Natural killer cell (primary cell): ENCODE data around the gene MYO5B. TPM values are rescaled to one million over a fixed set of nuclear protein-coding genes. Genes with fewer than 3 reads are reported as not detected.

ENCODE experiments used
- ATAC-seq, 3 donors: fragments of 150-1000 bp in 2 of 3; fragments of 200-7000 bp in 1 of 3; cut with Tn5 transposase; 1 replicate in 1 of 3; 2 replicates in 2 of 3; pipeline ENCODE4 v1.10.0; 2021; ENCODE audit warnings: mild to moderate bottlenecking in 2 of 3, moderate library complexity in 2 of 3
- DNase-seq, 2 donors: peaks; one replicate each; pipeline versions ENCODE4 v3.0.0 to v3.0.0-alpha.2; 2013 to 2021; ENCODE audit warnings: mixed read lengths in 1 of 2
- H3K27ac ChIP-seq: one replicate; pipeline ENCODE4 v1.5.1; 2013; ENCODE audit warnings: mild to moderate bottlenecking, low read length
- H3K27me3 ChIP-seq: one replicate; pipeline ENCODE4 v1.6.1; 2013; ENCODE audit warnings: low read length; ENCODE audit not compliant: control insufficient read depth, insufficient read depth
- H3K36me3 ChIP-seq: one replicate; pipeline ENCODE4 v1.6.1; 2013; ENCODE audit warnings: low read length; ENCODE audit not compliant: control insufficient read depth, insufficient read depth
- H3K4me1 ChIP-seq: one replicate; pipeline ENCODE4 v1.6.1; 2013; ENCODE audit warnings: low read length; ENCODE audit not compliant: control insufficient read depth, insufficient read depth
- H3K4me3 ChIP-seq: one replicate; pipeline ENCODE4 v1.5.1; 2013; ENCODE audit warnings: low read length
- H3K9me3 ChIP-seq: one replicate; pipeline ENCODE4 v1.6.1; 2013; ENCODE audit warnings: low read length; ENCODE audit not compliant: control insufficient read depth, insufficient read depth
- H3K27ac Mint-ChIP-seq, 2 donors: one replicate each; pipeline ENCODE4 v1.8.0; 2022; ENCODE audit warnings: mild to moderate bottlenecking in 2 of 2, mixed read lengths in 2 of 2, moderate library complexity in 1 of 2
- H3K27me3 Mint-ChIP-seq, 2 donors: one replicate each; pipeline ENCODE4 v1.8.0; 2022; ENCODE audit warnings: low read depth in 2 of 2, mixed read lengths in 2 of 2
- H3K36me3 Mint-ChIP-seq: one replicate; pipeline ENCODE4 v1.8.0; 2022; ENCODE audit warnings: mixed read lengths
- H3K4me1 Mint-ChIP-seq, 2 donors: one replicate each; pipeline ENCODE4 v1.8.0; 2022; ENCODE audit warnings: mixed read lengths in 2 of 2
- H3K4me3 Mint-ChIP-seq: one replicate; pipeline ENCODE4 v1.8.0; 2022; ENCODE audit warnings: mild to moderate bottlenecking, moderate library complexity, mixed read lengths
- H3K9me3 Mint-ChIP-seq, 2 donors: one replicate each; pipeline ENCODE4 v1.8.0; 2022; ENCODE audit warnings: mixed read lengths in 2 of 2
- CTCF ChIP-seq: fragments of 200-600 bp; IDR thresholded peaks from one replicate; pipeline ENCODE4 v1.8.0; 2022; ENCODE audit warnings: antibody characterized with exemption
- WGBS: methylation state at CpG from one replicate; pipeline ENCODE4 v1.1.7; 2013; ENCODE audit warnings: missing lambda C conversion rate; ENCODE audit not compliant: insufficient coverage; 5-methylcytosine and 5-hydroxymethylcytosine counted together
- intact Hi-C: fragments of 100-400 bp; cut with micrococcal nuclease; formaldehyde crosslinking; loops from one replicate; pipeline ENCODE4 v1.14.2; 2022
- total RNA-seq, 4 donors: library from RNA; stranded (reverse); fragments of 120-200 nt in 1 of 4; gene quantifications; one replicate each; pipeline versions ENCODE4 v1.2.3 to v1.2.4, GENCODE V29; 2013 to 2022

Gene MYO5B
- total RNA-seq, 3 donors from 2014 or later (not counting 1 experiment from before 2014, with no cell fraction given) = 0.33 TPM; not detected in 2

- Histone ChIP-seq H3K27ac (no peak overlapping the region), H3K9me3 (no peaks in the 10 kb centered on the region), H3K27me3 (no peaks in the 10 kb centered on the region), H3K4me1 (no peaks in the 10 kb centered on the region), H3K4me3 (no peak overlapping the region), H3K36me3 (no peaks in the 10 kb centered on the region)
- H3K36me3 Mint-ChIP-seq = no peaks in the 10 kb centered on the region
- ATAC-seq (no peak), DNase-seq (no peak)
- peaks cover 3 to 7% of the 10 kb centered on the region in 2 donors for H3K4me1 Mint-ChIP-seq
- no peak for TF ChIP-seq CTCF
- peaks cover 13 to 26% of the 10 kb centered on the region in 2 donors for H3K27me3 Mint-ChIP-seq
- H3K27ac Mint-ChIP-seq = no peak overlapping the region
- intact Hi-C loops = no loop called here
- no peaks in the 10 kb centered on the region for H3K9me3 Mint-ChIP-seq
- no peak overlapping the region for H3K4me3 Mint-ChIP-seq
- WGBS = 89% methylated on average over 4 of the region's 4 CpGs
These were observed 200.5 kb downstream of the MYO5B start for GRCh38 chr18:49994410-49994809.

GRCh38 chr18:49993299-49993698, 201.6 kb downstream of the MYO5B start:
- Histone ChIP-seq H3K9me3 (no peaks in the 10 kb centered on the region), H3K4me3 (no peak overlapping the region), H3K27me3 (no peaks in the 10 kb centered on the region), H3K27ac (no peak overlapping the region), H3K36me3 (no peaks in the 10 kb centered on the region), H3K4me1 (no peaks in the 10 kb centered on the region)
- Mint-ChIP-seq H3K4me1 (peaks cover 5 to 8% of the 10 kb centered on the region in 2 donors), H3K4me3 (no peak overlapping the region), H3K27ac (no peak overlapping the region), H3K27me3 (peaks cover 11 to 16% of the 10 kb centered on the region in 2 donors), H3K36me3 (no peaks in the 10 kb centered on the region), H3K9me3 (no peaks in the 10 kb centered on the region)
- WGBS = 86% methylated on average over 6 of the region's 6 CpGs
- ATAC-seq (no peak), DNase-seq (no peak)
- intact Hi-C loops = no loop called here
- TF ChIP-seq CTCF = no peak

- peaks cover 5 to 8% of the 10 kb centered on the region in 2 donors for H3K4me1 Mint-ChIP-seq
- H3K4me3 Mint-ChIP-seq = no peak overlapping the region
- no peak overlapping the region for H3K27ac ChIP-seq
- no peaks in the 10 kb centered on the region for H3K9me3 Mint-ChIP-seq
- no peak for TF ChIP-seq CTCF
- no peaks in the 10 kb centered on the region for H3K9me3 ChIP-seq
- H3K36me3 Mint-ChIP-seq = no peaks in the 10 kb centered on the region
- H3K27me3 Mint-ChIP-seq = peaks cover 7 to 10% of the 10 kb centered on the region in 2 donors
- DNase-seq = no peak
- H3K4me3 ChIP-seq = no peak overlapping the region
- WGBS = 89% methylated on average over 2 of the region's 2 CpGs
- no peak for ATAC-seq
- intact Hi-C loops = no loop called here
- H3K27ac Mint-ChIP-seq = no peak overlapping the region
- no peaks in the 10 kb centered on the region for H3K36me3 ChIP-seq
- no peaks in the 10 kb centered on the region for H3K27me3 ChIP-seq
- H3K4me1 ChIP-seq = no peaks in the 10 kb centered on the region
These were observed 206.2 kb downstream of the MYO5B start for GRCh38 chr18:49988733-49989132.

GRCh38 chr18:49988101-49988500, 206.8 kb downstream of the MYO5B start:
- no peaks in the 10 kb centered on the region for H3K9me3 Mint-ChIP-seq
- no peaks in the 10 kb centered on the region for H3K9me3 ChIP-seq
- no peaks in the 10 kb centered on the region for H3K36me3 ChIP-seq
- no peaks in the 10 kb centered on the region for H3K27me3 ChIP-seq
- intact Hi-C loops = no loop called here
- no peak overlapping the region for H3K4me3 ChIP-seq
- peaks cover 6 to 7% of the 10 kb centered on the region in 2 donors for H3K27me3 Mint-ChIP-seq
- no peak overlapping the region for H3K4me3 Mint-ChIP-seq
- H3K4me1 ChIP-seq = no peaks in the 10 kb centered on the region
- H3K4me1 Mint-ChIP-seq = peaks cover 5 to 8% of the 10 kb centered on the region in 2 donors
- DNase-seq (no peak), ATAC-seq (no peak)
- H3K36me3 Mint-ChIP-seq = no peaks in the 10 kb centered on the region
- H3K27ac Mint-ChIP-seq = no peak overlapping the region
- TF ChIP-seq CTCF = no peak
- H3K27ac ChIP-seq = no peak overlapping the region
- 89% methylated on average over 5 of the region's 5 CpGs for WGBS
